ENCODE data around the gene ASB1.

The ASB1 gene

DNA sequence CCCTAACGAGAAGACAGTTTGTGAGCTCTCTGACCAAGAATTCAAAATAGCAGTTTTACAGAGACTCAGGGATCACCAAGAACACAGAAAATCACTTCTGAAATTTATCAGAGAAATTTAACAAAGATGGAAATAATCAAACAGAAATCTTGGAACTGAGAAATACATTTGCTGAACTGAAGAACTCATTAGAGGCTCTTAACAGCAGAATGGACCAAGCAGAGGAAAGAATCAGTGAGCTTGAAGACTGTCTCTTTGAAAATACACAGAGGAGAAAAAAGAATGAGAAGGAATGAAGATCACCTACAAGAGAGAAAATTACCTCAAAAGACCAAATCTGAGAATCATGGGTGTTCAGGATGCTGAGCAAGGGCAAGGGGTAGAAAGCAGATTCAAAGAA lies 29.7 kb downstream of the ASB1 start:
- TF ChIP-seq TAF1 (IDR thresholded peaks at IDR 0.05; ENCODE audit: borderline replicate concordance, insufficient read depth, low read length) = no peak
- TF ChIP-seq, protein P1, sequence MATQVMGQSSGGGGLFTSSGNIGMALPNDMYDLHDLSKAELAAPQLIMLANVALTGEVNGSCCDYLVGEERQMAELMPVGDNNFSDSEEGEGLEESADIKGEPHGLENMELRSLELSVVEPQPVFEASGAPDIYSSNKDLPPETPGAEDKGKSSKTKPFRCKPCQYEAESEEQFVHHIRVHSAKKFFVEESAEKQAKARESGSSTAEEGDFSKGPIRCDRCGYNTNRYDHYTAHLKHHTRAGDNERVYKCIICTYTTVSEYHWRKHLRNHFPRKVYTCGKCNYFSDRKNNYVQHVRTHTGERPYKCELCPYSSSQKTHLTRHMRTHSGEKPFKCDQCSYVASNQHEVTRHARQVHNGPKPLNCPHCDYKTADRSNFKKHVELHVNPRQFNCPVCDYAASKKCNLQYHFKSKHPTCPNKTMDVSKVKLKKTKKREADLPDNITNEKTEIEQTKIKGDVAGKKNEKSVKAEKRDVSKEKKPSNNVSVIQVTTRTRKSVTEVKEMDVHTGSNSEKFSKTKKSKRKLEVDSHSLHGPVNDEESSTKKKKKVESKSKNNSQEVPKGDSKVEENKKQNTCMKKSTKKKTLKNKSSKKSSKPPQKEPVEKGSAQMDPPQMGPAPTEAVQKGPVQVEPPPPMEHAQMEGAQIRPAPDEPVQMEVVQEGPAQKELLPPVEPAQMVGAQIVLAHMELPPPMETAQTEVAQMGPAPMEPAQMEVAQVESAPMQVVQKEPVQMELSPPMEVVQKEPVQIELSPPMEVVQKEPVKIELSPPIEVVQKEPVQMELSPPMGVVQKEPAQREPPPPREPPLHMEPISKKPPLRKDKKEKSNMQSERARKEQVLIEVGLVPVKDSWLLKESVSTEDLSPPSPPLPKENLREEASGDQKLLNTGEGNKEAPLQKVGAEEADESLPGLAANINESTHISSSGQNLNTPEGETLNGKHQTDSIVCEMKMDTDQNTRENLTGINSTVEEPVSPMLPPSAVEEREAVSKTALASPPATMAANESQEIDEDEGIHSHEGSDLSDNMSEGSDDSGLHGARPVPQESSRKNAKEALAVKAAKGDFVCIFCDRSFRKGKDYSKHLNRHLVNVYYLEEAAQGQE (IDR thresholded peaks at IDR 0.05; ENCODE audit: insufficient read depth in 1 of 2, low read depth in 2 of 2, low read length in 2 of 2) = no peak

DNA sequence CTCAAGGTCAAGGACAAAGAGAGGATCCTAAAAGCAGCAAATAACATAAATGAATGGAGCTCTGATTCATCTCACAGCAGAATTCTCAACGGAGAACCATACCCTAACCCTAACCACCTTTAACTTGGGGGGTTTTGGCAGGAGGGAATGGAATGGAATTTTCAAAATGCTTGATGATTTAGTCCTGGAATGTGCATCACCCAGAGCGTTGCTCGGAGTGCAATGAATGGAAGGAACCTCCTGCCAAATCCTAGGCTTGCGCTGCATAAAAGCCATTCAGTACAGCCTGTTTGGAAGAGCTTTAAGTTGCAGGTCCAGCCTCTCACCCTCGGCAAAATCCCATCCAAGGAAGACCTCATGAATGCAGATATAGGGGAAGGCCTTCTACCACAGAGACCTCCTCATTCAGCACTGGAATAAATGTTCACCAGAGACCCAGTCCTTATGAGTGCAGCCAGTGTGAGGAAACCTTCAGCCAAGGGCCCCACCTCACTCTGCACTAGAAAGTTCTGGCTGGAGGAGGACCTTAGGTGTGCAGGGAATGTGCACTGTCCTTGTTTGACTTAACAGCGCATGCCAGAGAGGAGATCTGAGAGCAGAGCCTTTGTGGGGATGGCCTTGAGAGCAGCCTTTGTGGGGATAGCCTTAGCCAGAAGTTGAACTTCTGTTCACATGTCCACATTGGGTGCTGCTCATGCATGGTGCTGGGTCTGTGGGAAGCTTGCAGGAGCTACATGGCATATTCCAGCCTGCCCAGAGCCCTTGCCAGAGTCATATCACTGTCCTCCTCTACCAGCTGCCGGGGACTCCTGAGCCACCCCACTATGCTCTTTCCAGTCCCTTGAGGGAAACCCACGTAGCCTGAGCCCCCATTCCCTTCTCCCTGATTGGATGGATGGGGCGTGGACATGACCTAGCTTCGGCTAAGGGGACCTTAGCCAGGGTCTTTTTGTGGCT lies 30.5 kb downstream of the ASB1 start:
- TF ChIP-seq TAF1 (IDR thresholded peaks at IDR 0.05; ENCODE audit: borderline replicate concordance, insufficient read depth, low read length) (no peak), FOXP2 (optimal IDR thresholded peaks at IDR 0.05; ENCODE audit: borderline replicate concordance, extremely low read depth, extremely low read length, insufficient read depth) (no peak), SIN3A (IDR thresholded peaks at IDR 0.05; ENCODE audit: borderline replicate concordance, insufficient read depth, low read length) (no peak), POLR2AphosphoS5 (IDR thresholded peaks at IDR 0.05; ENCODE audit: low read depth, low read length) (no peak)
- TF ChIP-seq, protein P1 (IDR thresholded peaks at IDR 0.05; ENCODE audit: insufficient read depth in 1 of 2, low read depth in 2 of 2, low read length in 2 of 2) = no peak

DNA sequence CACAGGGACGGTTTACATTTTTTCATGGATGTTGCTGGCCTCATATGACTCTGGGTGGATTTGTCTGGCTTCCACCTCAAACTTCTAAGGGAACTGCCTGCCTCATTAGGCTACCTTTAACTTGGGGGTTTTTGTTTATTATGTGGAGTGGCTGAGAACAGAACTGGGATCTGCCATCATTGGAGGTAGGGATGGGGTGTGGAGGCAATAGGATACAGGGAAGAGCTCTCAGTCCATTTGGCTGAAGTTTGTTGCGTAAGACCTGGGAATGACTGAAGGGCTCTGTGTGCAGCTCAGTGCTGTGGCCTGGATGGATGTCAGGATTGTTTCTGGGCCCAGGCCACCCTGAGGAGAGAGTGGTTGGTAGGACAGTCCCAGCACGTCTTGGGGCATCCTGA lies 31.2 kb downstream of the ASB1 start:
- TF ChIP-seq SIN3A (IDR thresholded peaks at IDR 0.05; ENCODE audit: borderline replicate concordance, insufficient read depth, low read length) (no peak), TAF1 (IDR thresholded peaks at IDR 0.05; ENCODE audit: borderline replicate concordance, insufficient read depth, low read length) (no peak), FOXP2 (optimal IDR thresholded peaks at IDR 0.05; ENCODE audit: borderline replicate concordance, extremely low read depth, extremely low read length, insufficient read depth) (no peak), POLR2AphosphoS5 (IDR thresholded peaks at IDR 0.05; ENCODE audit: low read depth, low read length) (no peak)
- TF ChIP-seq, protein P1 (IDR thresholded peaks at IDR 0.05; ENCODE audit: insufficient read depth in 1 of 2, low read depth in 2 of 2, low read length in 2 of 2) = no peak

DNA sequence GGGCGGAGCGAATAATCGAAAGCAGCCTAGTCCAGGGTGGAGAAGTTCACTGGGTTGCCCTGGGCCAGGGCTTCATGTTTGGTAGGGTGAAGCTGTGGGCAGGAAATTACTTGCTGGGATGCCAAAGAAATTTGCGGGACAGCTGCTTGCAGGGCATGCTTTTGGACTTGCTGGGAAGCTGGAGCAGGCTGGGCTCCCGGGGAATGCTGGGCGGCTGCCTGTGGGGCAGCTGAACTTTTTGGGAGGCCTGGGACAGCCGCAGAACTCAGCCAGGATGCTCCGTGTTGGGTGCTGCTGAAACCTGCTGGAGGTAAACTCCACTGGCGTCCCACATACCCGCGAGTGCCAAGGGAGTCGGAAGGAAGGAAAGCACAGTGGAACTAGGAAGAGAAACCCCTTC lies 31.9 kb downstream of the ASB1 start:
- TF ChIP-seq SIN3A (IDR thresholded peaks at IDR 0.05; ENCODE audit: borderline replicate concordance, insufficient read depth, low read length) (no peak), POLR2AphosphoS5 (IDR thresholded peaks at IDR 0.05; ENCODE audit: low read depth, low read length) (no peak), TAF1 (IDR thresholded peaks at IDR 0.05; ENCODE audit: borderline replicate concordance, insufficient read depth, low read length) (no peak), FOXP2 (optimal IDR thresholded peaks at IDR 0.05; ENCODE audit: borderline replicate concordance, extremely low read depth, extremely low read length, insufficient read depth) (no peak)
- TF ChIP-seq, protein P1 (IDR thresholded peaks at IDR 0.05; ENCODE audit: insufficient read depth in 1 of 2, low read depth in 2 of 2, low read length in 2 of 2) = no peak
